AG09309 (cell line): ENCODE measurements around the gene PTPRN2.

Experiments
- DNase-seq: peaks from one replicate; pipeline ENCODE4 v3.0.0-alpha.2; 2010; ENCODE audit warnings: low read depth
- H3K4me3 ChIP-seq: 2 replicates; pipeline ENCODE4 v1.5.1; 2011; ENCODE audit warnings: mild to moderate bottlenecking, low read depth, low read length, moderate library complexity; ENCODE audit not compliant: control insufficient read depth
- TF ChIP-seq, protein P1 (sequence below): IDR thresholded peaks from 2 replicates; pipeline ENCODE4 v1.5.1; 2011; ENCODE audit warnings: mild to moderate bottlenecking, low read depth, low read length, inconsistent platforms; ENCODE audit not compliant: insufficient read depth, control insufficient read depth; ENCODE audit errors: missing control alignments

The PTPRN2 gene

DNA sequence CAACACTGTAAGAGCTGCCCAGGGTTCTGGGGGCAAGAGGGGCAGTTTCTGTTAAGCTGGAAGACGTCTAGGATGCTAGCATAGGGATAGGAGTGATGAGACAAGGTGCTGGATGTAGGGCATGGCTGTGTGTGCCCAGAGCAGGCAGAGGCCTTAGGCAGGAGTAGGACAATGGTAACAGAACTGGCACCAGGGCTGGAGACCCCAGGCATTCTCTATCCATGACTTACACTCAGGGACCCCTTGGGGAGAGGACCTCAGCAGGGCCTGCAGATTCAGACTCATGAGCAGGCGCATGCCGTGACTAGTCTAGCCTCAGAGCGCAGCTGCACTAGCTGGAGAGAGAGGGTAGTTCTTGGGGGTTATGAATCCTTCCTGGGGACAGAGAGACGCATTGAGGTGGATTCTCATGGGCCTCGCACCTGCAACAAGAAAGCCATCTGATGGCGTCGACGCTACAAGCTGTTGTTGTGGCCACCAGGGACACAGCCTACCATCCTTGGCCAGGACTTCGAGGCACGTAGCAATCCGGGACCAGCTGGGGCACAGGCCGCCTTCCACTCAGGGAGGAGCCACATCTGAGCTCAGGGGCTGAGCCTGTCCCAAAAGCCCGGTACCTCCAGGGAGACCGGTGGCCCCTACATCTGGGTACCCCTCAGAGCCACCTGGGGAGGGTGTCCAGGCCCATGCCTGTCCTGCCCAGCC, 474.1 kb downstream of the PTPRN2 start:
- TF ChIP-seq, protein P1, sequence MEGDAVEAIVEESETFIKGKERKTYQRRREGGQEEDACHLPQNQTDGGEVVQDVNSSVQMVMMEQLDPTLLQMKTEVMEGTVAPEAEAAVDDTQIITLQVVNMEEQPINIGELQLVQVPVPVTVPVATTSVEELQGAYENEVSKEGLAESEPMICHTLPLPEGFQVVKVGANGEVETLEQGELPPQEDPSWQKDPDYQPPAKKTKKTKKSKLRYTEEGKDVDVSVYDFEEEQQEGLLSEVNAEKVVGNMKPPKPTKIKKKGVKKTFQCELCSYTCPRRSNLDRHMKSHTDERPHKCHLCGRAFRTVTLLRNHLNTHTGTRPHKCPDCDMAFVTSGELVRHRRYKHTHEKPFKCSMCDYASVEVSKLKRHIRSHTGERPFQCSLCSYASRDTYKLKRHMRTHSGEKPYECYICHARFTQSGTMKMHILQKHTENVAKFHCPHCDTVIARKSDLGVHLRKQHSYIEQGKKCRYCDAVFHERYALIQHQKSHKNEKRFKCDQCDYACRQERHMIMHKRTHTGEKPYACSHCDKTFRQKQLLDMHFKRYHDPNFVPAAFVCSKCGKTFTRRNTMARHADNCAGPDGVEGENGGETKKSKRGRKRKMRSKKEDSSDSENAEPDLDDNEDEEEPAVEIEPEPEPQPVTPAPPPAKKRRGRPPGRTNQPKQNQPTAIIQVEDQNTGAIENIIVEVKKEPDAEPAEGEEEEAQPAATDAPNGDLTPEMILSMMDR = no peak
- DNase-seq = no peak
- no peak overlapping the region for H3K4me3 ChIP-seq

- DNase-seq = no peak
- TF ChIP-seq, protein P1 = no peak
- no peak overlapping the region for H3K4me3 ChIP-seq
Observed at GRCh38 chr7:158112571-158113320, 474.9 kb downstream of the PTPRN2 start.

DNA sequence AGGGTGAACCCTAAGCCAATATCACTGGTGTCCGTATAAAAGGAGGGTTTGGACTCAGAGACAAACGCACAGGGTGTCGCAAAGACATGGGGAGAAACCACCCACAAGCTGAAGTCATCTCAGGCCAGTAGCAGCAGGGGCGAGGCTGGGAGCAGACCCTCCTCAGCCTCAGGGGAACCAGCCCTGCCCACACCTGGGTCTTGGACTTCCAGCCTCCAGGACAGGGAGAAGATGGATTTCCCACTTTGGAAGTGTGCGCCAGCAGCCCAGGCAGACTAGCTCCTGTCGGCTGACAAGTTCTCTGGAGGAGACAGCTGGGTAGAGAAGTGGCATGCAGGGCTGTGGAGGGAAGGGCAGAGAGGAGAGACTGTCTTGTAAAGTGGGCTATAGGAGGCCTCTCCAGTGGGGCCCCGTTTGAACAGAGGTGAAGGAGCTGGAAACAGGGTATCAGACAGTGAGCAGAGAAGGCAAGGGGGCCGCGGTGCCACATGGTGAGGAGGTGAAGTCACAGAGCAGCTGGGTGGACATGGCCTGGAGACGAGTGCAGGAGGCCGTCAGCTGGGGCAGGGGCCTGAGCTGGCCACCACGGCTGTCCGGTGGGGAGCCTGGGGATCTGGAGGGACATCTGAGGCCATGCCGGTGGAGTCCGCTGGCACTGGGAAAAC, 475.6 kb downstream of the PTPRN2 start:
- DNase-seq = no peak

DNA sequence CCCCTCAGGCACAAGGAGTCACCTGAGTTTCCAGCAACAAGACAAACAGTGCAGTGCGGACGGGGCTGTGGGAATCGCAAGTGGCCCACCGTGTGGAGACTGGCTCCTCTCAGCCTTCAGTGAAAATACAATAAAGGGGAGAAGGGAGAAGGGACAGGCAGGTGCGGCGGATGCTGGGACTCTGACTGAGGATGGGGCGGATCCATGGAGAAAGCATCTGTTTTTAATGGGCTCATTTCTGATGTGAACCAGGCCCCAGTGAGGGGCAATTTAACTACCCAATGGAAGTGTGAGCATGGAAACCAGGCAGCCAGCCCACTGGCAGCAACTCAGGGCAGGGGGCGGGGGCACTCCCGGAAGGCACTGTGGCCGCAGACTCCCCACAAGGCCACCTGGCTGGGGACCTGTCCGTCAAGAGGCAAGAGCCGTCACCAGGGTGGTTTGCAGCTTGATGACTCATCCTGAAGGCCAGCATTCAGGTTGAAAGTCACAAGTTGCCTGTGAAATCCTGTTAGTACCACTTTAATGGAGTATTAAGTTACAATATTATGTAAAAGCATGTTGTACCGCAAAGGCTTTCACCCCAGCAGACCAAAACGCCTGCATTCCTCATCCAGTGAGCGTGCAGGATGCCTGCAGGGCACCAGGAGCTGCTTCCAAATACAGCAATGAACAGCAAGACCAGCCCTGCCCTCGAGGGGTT, 476.4 kb downstream of the PTPRN2 start:
- no peak for DNase-seq
- H3K4me3 ChIP-seq = no peak overlapping the region
- TF ChIP-seq, protein P1 = no peak

More for the DNA sequence above, 475.6 kb downstream of the PTPRN2 start:
- H3K4me3 ChIP-seq = no peak overlapping the region
- TF ChIP-seq, protein P1 = no peak

- TF ChIP-seq, protein P1 = no peak
- DNase-seq = no peak
- H3K4me3 ChIP-seq = no peak overlapping the region
Observed at GRCh38 chr7:158110661-158111048, 477.0 kb downstream of the PTPRN2 start.

DNA sequence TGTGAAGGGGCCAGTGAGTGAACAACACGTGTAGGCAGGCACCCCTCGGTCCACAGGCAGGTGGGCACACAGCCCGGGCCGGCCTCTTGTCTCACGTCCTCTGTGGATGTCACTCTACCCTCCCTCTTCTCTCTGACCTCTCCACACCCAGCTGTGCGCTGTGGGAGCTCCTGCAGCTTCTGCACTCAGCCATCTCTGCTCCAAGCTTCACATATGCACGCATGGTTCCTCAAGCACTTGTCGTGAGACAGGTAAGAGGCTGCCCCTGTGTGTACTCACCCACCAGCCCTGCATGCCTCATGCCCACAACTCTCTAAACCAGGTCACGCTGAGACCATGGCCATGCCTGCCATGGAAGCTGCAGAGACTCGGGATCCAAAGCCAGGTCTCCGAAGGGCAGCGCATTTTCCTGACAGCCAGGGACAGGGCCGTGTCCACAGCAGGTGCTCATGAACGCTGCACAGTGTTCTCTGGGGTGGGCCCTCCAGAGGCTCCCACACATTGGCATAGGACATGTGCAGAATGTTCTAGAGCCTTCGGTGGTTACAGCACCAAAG, 477.5 kb downstream of the PTPRN2 start:
- TF ChIP-seq, protein P1 = no peak
- H3K4me3 ChIP-seq = no peak overlapping the region
- no peak for DNase-seq
